Measurements from ENCODE around the gene NT5DC1.

The NT5DC1 gene

DNA sequence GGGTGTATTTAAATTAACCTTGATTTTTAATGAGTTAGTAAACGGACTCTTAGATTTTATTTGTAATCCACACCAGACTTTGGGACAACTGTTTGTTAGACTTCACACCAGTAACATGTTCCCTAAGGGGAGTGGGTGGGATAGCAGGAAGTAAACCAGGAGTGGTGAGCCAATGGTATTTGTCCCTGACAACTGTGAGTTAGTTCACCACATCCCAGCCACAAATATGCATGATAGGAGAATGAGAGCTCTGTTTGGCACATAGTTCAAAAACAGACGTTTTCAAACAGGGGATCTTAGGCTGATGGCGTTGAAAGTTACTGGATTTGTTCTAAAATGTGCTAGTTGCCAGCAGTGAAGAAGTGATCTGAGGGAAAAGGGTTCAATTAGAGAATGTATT is 44.0 kb downstream of the NT5DC1 start:
- DNase-seq = no peak

DNA sequence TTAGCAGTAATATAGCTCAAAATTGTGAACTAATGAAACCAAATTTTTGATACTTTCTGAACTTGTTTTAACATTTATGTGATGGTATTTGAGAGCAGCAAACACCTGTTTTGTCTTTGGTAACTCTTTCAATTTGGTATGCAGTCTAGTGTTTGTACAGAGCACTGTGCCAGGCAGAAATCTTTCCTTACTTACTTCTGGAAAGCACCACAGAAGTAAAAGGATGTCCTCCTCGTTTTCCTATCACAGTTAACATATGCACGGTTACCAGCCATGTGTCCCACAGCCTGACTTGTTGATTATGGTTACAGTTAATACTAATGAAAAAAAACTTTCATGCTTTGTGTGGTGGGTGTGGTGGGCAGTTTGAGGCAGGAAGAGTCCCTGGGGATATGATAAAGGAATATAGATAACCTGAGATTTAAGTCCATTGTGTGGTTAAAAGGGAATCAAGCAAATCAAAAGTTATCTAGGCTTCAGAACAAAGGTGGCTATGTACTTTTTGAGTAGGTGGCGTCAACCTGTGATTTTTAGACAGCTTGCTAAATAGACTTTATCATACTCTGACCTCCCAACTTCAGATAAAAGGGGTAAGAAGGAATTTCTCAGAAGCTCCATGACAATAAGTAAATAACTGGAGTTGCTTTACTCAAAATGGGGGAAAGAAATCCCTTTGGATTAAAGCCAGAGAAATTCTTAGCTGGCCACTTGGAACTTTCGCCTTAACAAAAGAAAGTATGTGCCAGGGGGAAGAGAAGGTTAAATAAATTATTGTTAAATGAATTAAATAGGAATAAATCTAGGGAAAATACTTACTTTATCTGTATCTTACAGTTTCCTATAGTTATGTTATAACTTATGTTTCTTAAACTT is 45.4 kb downstream of the NT5DC1 start:
- DNase-seq = no peak

DNA sequence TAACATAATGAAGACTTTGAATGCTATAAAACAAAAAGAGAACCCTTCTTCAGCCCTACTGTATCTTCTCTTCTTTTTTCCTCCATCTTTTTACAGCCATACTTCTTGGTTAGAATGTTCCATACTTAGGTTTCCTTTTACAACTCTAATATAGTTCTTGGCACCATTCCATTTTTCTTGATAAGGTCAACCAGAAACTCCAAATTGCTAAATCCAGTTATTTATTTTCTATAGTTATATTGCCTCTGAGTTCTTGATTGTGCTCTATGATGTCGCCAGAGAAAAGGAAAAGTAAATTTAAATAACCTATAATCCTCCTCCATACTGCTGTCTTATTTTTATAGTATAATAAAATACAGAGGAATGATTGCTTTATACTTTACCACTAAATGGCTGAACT is 52.0 kb downstream of the NT5DC1 start:
- DNase-seq = no peak

DNA sequence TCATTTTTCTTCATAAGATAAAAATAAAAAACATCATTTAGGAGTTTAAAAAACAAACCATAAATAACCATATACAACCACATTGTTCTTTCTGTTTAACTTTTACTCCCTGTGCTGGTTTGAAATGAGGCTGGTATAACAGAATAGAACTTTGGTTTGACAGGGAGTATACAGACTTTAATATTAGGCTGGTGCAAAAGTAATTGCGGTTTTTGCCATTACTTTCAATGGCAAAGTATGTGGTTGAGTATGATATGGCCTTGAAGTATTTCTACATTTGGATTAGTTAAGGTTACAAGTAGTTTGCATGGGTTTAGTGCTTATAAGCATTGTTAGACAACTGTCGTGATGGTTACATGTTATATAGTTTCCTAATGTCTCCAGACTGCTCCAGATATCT is 54.2 kb downstream of the NT5DC1 start:
- no peak for DNase-seq

DNA sequence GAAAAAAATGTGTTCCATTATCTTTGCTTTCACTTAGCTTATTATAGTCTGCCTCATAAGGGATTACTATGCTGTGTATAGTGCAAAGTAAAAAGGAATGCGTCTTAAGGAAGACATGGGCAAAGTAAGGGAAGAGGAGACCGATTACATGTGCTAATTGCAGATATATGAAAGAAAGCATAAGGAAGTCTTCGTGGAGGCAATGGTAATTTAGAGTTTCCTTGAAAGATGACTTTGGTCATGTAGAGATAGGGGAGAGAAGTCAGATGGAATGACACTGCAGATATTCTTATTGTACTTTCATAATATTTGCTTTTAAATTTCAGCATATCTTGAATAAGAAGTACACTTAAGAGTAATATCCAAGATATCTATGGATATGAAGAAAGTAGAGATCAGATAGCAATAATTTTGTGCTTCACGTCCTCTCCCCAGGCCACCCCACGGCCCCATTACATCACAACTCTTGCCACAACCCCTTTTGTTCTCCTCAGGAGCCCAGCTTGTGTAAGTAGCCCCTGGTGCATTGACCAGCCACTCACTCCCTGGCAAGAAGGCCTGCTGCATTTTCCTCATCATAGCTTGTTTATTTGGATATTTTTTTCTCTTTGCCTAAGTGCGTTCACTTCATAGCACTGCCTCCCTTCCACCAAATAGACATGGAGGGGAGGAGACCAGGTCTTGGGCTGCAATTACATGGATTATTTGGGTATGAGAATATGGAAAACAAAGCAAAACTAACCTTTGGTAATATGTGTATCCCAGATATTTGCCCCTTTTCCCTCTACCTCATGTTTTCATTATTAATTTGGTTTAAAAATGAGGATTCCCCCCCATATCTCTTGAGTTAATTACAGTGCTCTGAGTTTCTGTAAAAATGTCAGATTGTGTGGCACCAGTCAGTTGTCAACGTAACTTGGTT is 56.0 kb downstream of the NT5DC1 start:
- no peak for DNase-seq

DNA sequence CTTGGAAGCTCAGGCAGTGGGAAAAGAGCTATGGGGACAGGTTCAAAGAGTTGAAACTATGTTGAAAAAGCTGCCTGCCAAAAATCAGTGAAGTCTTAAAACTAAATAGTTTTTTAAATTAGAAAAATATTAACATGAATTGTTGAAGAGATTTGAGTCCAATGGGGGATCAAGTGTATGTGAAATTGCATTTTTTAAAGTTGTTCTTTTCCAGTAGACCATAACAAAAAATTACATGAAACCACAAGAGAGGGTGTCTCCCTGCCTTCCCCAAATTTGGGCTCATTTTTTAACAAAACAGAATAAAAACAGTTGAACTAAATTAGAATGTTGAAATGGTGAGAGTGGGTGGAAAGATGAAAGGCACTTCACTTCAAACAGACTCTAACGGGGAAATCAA is 56.7 kb downstream of the NT5DC1 start:
- no peak for DNase-seq

DNA sequence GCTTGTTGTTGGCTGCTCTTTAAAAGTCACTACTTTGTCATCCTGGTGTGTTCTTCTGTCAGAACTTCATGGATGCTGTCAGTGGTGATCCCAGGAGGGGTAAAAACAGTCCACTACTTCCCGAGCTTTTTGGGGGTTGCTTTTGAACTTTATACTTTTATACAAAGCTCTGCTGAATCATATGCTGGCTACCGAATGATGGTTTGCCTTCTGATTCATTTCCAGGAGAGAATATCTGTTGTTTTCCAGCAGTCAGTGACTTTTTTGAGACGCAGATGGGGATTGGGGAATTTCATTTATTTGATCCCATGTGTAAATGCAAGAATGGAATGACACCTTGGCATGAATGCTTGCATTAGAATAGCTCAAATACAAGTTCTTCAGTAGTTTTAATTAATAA is 58.0 kb downstream of the NT5DC1 start:
- no peak for DNase-seq

DNA sequence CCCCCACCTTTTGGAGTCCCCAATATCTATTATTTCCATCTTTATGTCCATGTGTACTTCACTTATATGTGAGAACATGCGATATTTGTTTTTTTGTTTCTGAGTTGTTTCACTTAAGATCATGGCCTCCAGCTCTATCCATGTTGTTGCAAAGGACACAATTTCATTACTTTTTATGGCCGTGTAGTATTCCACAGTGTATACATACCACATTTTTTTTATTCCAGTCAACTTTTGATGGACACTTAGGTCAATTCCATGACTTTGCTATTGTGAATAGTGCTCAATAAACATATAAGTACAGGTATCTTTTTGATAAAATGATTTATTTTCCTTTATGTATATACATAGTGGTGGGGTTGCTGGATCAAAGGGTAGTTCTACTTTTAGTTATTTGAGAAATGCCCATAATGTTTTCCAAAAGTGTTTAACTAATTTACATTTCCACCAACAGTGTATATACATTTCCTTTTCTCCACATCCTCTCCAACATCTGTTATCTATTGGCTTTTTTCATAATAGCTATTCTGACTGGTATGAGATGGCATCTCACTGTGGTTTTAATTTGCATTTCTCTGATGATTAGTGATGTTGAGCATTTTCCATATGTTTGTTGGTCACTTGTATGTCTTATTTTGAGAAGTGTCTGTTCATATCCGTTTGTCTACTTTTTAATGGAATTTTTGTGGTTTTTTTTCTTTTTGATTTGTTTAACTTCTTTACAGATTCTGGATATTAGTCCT is 59.3 kb downstream of the NT5DC1 start:
- no peak for DNase-seq

DNA sequence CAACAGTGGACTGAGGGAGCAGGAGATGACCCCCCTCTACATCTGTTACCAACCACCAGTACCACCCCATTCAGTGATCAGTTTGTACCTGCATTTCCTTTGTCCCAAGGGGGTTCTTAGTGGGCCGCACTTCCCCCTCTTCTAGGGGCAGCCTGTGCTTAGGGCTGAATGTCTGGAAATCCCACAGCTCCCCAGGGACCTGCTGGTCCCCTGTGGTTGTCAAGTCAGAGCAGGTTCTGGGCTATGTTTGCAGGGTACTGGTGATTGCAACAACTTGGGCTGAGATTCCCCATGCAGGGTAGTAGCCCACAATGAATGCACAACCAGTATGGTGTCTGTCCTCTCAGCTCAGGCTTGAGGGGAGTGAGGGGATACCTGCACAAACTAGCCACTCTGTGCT is 64.9 kb downstream of the NT5DC1 start:
- DNase-seq = no peak

DNA sequence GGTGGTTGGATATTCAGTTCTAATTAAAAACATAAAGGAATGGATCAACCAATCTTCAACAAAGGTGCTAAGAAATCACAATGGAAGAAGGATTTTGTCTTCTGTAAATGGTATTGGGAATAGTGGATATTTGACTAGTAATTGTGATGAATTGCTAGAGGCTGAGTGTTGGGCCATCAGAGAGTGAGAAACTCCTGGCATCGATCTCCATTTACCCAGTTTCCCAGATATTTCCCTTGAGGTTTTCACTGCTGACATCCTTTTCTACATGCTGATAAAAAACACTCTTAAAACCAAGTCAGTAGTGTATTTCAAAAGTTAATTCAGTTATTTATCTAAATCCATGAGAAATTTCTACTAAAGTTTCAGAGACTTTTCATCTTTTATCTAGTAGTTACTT is 65.7 kb downstream of the NT5DC1 start:
- DNase-seq = no peak

DNA sequence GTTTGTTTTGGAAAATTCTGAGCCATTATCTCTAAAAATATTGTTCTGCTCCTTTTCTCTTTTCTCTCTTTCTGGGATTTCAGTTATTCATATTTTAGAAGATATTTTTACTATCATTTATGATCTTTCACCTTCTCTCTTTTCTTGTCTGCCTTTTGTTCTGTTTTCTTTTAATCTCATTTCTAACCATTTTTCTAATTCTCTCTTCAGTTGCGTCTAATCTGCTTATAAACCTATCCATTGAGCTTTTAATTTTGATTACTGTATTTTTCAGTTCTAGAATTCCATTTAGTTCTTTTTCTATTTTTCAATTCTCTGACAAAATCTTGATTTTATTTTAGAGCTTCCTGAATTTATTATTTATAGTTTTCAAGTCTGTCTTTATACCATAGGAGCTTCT is 67.5 kb downstream of the NT5DC1 start:
- no peak for DNase-seq

DNA sequence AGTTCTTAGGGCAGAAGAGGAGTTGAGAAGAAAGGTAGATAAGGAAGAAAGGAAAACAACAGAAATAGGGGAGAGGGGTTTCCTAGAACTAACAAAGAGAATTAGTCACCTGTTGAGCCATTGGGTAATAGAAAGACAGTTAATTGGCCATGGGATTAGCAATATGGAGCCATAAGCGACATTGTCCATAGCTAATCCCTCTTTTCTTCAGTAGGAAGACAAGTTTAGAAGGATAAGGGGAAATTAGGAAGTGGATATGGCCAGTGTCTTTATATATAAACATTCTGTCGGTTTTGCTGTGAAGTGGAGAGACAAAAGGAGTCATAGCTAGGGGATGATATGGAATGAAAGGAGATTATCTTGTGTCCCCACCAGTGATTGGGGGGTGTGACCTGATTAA is 69.2 kb downstream of the NT5DC1 start:
- no peak for DNase-seq

DNA sequence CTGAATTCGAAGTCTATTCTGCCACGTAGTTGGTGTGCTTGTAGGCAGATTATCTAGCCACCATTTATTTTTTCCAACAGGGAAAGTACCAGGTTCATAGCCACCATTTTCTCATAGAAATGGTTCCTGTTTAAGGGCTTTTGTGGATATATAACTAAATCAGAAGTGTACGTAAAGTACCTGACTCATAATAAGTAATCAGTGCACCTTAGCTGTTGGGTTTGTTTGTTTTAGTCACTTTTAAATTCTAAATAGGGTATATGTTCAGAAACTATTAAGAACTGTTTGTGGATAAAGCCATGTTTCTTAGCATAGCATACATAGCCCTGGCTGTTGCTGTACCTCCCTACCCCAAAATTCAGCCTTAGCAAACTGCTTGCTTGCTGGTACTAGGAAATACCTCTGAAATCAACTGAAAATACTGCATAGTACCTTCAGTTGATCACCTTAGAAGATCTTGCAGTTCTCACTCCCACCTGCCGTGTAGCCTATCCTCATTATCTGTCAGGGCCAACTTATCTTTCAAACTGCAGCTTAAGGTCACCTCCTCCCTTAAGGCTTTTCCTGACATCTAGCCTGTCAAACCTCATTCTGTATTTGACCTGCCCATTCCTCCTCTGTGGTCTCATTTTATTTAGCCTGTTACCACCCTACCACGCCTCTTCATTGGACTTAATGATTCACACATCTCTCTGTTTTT is 69.9 kb downstream of the NT5DC1 start:
- DNase-seq = no peak

DNA sequence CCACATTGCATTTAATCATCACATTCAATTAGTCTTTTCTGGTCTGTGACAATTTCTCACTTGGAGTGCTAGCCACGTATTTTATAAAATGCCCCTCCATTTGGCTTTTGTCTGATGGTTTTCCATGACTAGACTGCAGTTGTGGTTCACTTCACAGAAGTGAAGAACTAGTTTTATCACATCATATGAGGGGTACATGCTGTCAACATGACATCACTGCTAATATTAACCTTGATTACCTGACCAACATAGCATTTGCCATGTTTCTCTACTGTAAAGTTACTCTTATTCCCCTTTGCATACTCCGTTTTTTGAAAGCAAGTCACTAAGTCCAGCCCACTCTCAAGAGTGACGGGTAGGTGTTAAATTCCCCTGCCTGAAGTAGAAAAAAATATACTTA is 73.3 kb downstream of the NT5DC1 start:
- no peak for DNase-seq

DNA sequence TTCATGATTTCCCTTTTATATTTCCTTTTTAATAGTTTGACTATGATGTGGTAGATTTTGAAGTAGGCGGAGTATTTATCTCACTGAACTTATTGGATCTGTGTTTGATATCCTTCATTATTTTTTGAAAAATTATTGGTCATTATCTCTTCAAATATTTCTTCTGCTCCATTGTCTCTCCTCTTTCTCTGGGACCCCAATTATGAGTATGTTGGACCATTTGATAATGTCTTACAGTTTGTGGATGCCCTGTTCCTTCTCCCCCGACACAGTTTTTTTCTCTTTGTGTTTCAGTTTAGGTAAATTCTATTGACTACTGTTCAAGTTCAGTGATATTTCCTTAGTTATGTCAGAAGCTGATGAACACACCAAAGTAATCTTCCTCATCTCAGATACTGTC is 74.7 kb downstream of the NT5DC1 start:
- no peak for DNase-seq

DNA sequence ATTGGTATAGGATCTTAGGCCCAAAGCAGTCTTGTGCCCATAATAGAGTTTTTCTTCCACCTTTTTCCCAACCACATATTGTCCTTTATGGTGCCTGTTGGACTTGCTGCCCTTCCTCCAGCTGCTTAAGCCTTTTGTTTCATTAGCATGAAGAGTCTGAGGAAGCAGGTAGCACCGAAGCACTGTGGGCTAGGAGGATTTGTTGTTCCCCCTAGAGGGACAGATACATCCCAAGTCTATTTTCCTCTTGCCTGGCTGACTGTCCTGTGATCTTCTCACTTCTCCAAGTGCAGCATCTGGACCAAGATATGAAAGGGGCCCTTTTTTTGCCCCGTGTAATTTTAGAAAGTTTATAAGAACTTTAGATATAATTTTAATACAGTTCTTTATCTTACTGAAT is 75.9 kb downstream of the NT5DC1 start:
- DNase-seq = no peak

DNA sequence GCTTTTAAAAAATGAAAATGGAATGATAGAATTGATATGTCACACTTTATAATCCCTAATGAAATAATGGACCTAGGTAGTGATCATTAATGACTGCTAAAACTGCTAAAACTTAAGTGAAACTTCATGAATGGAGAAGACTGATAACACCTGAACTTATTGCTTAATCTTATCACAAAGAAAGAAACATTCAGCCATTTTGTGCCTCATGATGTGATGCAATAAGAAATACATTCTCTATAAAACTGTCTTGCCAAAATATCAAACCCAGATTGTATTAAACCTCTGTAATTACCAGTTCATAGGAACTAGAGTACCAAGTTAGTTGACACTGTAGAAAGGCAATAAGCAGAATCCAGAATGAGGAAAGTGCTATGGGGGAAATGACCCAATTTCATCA is 79.7 kb downstream of the NT5DC1 start:
- DNase-seq = no peak

DNA sequence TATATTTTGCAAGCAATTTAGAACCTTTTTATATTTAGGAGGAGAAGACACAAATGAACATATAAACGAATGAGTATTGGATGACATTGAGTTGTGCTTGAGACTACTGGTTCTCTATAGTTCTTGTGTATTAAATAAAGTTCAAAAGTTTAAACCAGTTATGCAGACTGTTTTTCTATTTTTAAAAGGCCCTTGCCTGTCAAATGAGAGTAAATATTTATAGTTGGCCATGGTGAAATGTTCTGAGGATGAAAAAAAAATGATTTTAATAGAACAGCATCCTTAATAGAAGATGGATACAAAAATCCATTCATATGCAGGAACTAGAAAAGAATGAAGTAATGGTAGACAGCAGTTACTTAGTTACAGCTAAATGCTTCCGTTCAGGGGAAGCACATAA is 88.8 kb downstream of the NT5DC1 start:
- DNase-seq = no peak

DNA sequence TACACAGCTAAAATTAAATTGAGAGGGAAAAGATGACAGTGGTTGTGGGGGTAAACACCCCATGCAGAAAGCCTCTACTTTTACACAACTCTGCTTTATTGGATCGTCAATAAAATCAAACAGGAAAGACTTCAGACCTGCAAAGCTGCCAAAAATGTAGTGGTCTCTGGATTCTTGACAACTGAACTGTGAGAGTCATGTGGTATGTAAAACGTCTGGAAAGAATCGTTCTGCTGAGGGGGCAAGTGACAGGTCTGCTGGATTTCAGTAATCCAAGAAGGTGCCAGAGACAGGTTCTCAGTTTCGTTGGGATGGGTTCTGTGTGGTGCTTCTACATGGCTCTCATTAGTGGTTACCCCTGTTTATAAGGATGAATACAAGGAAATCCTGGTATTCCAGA is 89.9 kb downstream of the NT5DC1 start:
- no peak for DNase-seq

DNA sequence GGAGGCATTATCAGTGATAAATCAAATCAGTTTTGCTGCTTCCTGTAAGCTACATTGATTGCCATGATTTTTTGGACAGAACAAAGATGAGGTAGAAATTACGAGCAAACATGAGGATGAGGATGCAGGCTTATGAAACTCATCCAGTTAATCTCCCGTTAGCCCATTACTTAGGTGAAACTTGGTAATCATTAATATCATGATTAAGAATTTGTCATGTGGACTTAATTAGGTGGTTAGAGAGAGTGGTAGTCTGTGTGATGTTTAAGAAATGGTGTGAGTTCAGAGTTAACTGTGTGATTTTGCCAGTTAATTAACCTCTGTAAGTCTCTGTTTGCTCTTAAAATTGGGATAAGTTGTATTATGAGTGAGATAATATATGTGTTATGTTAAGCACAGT is 91.2 kb downstream of the NT5DC1 start:
- no peak for DNase-seq

DNA sequence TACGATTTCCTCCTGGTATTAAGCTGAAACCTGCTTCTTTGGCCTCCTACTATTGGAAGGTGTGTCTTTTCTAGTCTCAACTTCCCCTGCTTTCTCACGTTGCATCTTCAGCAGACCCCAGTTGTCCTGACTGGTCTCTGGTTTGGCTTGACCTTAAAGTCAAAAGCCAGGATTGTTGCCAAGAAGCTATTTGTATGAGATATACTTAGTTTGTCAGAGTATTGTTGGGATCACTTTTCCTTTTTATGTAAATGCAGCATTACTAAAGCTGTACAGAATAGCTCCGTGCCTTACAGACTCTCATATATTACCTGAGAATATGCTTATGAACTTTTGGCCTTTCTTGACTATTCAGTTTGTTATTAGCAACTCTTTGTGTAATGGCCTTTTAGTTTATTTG is 92.1 kb downstream of the NT5DC1 start:
- no peak for DNase-seq

DNA sequence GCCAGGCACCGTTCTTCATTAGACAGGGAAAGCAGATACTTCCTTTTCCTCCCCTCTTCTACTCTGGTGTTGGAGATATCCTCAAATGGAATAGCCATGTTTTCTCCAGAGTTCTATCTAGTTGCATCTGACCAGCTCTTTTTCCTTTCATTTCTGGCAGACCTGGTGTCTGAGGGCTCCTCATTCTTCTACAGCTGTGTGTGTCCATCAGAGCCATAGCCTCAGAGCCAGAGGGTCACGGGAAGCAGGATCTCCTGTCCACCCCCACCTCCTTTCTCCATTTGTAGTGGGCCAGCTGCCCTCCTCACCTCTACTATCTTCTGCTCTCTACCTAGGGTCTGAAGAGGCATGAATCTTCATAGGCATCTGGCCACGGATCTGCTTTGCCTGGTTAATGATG is 96.2 kb downstream of the NT5DC1 start:
- DNase-seq = no peak
